Body of pancreas (tissue), 4 donors: ENCODE measurements around the gene OR52E4. TPM values are rescaled to one million over a fixed set of nuclear protein-coding genes. Genes with fewer than 3 reads are reported as not detected.

Source experiments
- ATAC-seq: fragments of 150-250 bp; one replicate; pipeline ENCODE4 v1.9.1; 2016
- DNase-seq, 4 donors: peaks; one replicate each; pipeline ENCODE4 v3.0.0-alpha.2; 2019
- H3K27ac ChIP-seq, 4 donors: fragments of 200-600 bp; sonication (generic); 1 replicate in 3 of 4; 2 replicates in 1 of 4; pipeline versions ENCODE4 v1.5.1 to v1.6.1; 2016 to 2019; ENCODE audit warnings: mild to moderate bottlenecking in 1 of 4, mixed read lengths in 1 of 4, moderate library complexity in 1 of 4
- H3K27me3 ChIP-seq, 2 donors: fragments of 200-600 bp; sonication (generic); one replicate each; pipeline ENCODE4 v1.6.0; 2016; ENCODE audit warnings: mild to moderate bottlenecking in 1 of 2
- H3K36me3 ChIP-seq, 2 donors: fragments of 200-600 bp; sonication (generic); replicated peaks in 1 of 2; 2 replicates each; pipeline ENCODE4 v1.5.1; 2016; ENCODE audit warnings: low read depth in 2 of 2; ENCODE audit not compliant: insufficient read depth in 1 of 2
- H3K4me1 ChIP-seq: fragments of 200-600 bp; sonication (generic); one replicate; pipeline ENCODE4 v1.6.0; 2016
- H3K4me3 ChIP-seq, 2 donors: fragments of 200-600 bp; sonication (generic); 1 replicate in 1 of 2; 2 replicates in 1 of 2; pipeline ENCODE4 v1.5.1; 2016 to 2019
- H3K9me3 ChIP-seq, 3 donors: fragments of 200-600 bp; sonication (generic); 1 replicate in 2 of 3; 2 replicates in 1 of 3; pipeline ENCODE4 v1.5.1; 2016
- POLR2A ChIP-seq, 3 donors: fragments of 450-650 bp; IDR thresholded peaks; one replicate each; pipeline ENCODE4 v1.6.1; 2016; ENCODE audit warnings: antibody characterized with exemption in 3 of 3, mild to moderate bottlenecking in 2 of 3
- WGBS, 2 donors: methylation state at CpG; one replicate each; pipeline ENCODE4 v1.1.5; 2017; 5-methylcytosine and 5-hydroxymethylcytosine counted together
- intact Hi-C: fragments of 100-400 bp; cut with DNase I; formaldehyde crosslinking; loops from one replicate; pipeline ENCODE4 v1.15.1; 2023
- total RNA-seq, 2 donors: library from RNA; depleted of rRNA; stranded (reverse); fragments of >200 nt; gene quantifications; one replicate each; pipeline ENCODE4 v1.1.0, GENCODE V29; 2016
- TF ChIP-seq, protein P1 (sequence below), 7 experiments: fragments of 450-650 bp in 4 of 7; fragments of 200-600 bp in 3 of 7; sonication (generic) in 3 of 7; IDR thresholded peaks; one replicate each; pipeline ENCODE4 v1.5.1; 2016 to 2019; ENCODE audit warnings: antibody characterized with exemption in 7 of 7

OR52E4 gene
- total RNA-seq, 2 donors from 2014 or later: not detected

DNA sequence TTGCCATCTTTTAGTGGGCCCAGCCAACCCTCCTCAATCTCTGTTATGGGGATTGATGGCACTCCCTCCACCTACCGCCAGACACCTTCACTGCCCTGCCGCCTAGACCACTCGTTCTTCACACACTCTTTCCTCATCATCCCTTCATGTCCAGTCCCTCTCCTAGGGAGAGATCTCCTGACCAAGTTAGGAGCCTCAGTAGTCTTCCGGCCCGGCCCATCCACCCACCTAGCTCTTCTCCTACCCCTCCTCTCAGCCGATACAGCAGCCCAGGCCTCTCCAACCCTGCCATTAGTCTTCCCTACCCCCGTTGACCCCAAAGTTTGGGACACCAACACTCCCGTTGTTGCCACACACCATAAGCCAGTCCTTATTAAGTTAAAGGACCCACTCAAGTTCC lies 50.6 kb downstream of the OR52E4 start:
- ATAC-seq (no peak), DNase-seq (no peak)
- Histone ChIP-seq H3K4me1 (no peaks in the 10 kb centered on the region), H3K27ac (no peak overlapping the region), H3K27me3 (no peaks in the 10 kb centered on the region), H3K36me3 (no peaks in the 10 kb centered on the region), H3K9me3 (no peaks in the 10 kb centered on the region), H3K4me3 (no peak overlapping the region)
- TF ChIP-seq, protein P1, sequence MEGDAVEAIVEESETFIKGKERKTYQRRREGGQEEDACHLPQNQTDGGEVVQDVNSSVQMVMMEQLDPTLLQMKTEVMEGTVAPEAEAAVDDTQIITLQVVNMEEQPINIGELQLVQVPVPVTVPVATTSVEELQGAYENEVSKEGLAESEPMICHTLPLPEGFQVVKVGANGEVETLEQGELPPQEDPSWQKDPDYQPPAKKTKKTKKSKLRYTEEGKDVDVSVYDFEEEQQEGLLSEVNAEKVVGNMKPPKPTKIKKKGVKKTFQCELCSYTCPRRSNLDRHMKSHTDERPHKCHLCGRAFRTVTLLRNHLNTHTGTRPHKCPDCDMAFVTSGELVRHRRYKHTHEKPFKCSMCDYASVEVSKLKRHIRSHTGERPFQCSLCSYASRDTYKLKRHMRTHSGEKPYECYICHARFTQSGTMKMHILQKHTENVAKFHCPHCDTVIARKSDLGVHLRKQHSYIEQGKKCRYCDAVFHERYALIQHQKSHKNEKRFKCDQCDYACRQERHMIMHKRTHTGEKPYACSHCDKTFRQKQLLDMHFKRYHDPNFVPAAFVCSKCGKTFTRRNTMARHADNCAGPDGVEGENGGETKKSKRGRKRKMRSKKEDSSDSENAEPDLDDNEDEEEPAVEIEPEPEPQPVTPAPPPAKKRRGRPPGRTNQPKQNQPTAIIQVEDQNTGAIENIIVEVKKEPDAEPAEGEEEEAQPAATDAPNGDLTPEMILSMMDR (IDR thresholded peaks at IDR 0.05): no peak
- TF ChIP-seq POLR2A (IDR thresholded peaks at IDR 0.05): no peak
- intact Hi-C loops: no loop called here
- 82 to 83% methylated on average over 8 of the region's 8 CpGs for WGBS, 2 donors

DNA sequence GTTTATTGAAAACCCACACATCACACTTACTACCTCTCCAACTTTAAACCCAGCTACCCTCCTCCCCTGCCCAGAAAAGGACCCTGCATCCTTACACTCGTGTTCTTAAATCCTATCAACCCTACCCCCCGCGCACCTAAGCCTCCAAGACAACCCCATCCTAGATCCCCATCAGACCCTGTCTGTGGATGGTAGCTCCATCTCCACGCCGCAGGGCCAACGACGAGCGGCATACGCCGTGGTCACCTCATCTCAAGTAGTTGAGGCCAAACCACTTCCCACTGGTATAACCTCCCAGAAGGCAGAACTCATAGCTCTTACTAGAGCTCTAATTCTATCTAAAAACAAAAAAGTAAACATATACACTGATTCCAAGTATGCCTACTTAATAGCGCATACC lies 52.2 kb downstream of the OR52E4 start:
- ATAC-seq (no peak), DNase-seq (no peak)
- WGBS, 2 donors: 86 to 91% methylated on average over 11 of the region's 11 CpGs
- no peaks in the 10 kb centered on the region for H3K27me3 ChIP-seq
- no peaks in the 10 kb centered on the region for H3K9me3 ChIP-seq
- H3K4me3 ChIP-seq: no peak overlapping the region
- no peaks in the 10 kb centered on the region for H3K36me3 ChIP-seq
- no peak overlapping the region for H3K27ac ChIP-seq
- intact Hi-C loops: no loop called here
- no peak for TF ChIP-seq POLR2A (IDR thresholded peaks at IDR 0.05)
- TF ChIP-seq, protein P1 (IDR thresholded peaks at IDR 0.05): no peak
- no peaks in the 10 kb centered on the region for H3K4me1 ChIP-seq

DNA sequence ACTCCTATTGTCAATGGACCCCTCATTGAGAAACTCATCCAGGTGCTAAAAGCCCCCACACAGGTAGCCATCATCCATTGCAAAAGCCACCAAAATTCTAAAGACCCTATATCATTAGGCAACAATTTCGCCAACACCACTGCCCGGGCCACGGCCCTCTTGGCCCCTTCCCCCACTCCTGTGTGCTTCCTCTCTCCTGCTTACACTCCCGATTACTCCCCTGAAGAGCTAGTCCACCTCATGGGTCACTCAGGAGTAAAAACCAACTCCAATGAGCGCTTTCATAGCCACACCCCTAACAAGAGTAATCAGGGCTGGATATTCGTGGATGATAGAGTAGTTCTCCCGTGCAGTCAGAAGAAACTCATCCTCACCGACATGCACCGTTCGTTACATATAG lies 52.7 kb downstream of the OR52E4 start:
- DNase-seq (no peak), ATAC-seq (no peak)
- Histone ChIP-seq H3K27ac (no peak overlapping the region), H3K4me1 (no peaks in the 10 kb centered on the region), H3K4me3 (no peak overlapping the region), H3K27me3 (no peaks in the 10 kb centered on the region), H3K9me3 (no peaks in the 10 kb centered on the region), H3K36me3 (no peaks in the 10 kb centered on the region)
- TF ChIP-seq POLR2A (IDR thresholded peaks at IDR 0.05): no peak
- TF ChIP-seq, protein P1 (IDR thresholded peaks at IDR 0.05): no peak
- intact Hi-C loops: no loop called here
- 85 to 87% methylated on average over 10 of the region's 10 CpGs for WGBS, 2 donors

Other genes with a start within 250 kb of the OR52E4 start
- gene TRIM5, start 195.6 kb upstream of the OR52E4 start, total RNA-seq: 10 to 100 TPM; 18.7 to 25.1 TPM
- 10 to 100 TPM; 18.9 to 20.4 TPM for gene TRIM22, start 190.8 kb upstream of the OR52E4 start, total RNA-seq
- gene OR56B1, start 144.2 kb upstream of the OR52E4 start, total RNA-seq: not detected
- not detected for gene OR52N4, start 126.4 kb upstream of the OR52E4 start, total RNA-seq
- not detected for gene OR52N5, start 97.3 kb upstream of the OR52E4 start, total RNA-seq
- gene OR52N1, start 89.4 kb upstream of the OR52E4 start, total RNA-seq: not detected
- gene OR52N2, start 71.7 kb upstream of the OR52E4 start, total RNA-seq: not detected
- gene OR52E6, start 38.7 kb upstream of the OR52E4 start, total RNA-seq: not detected
- gene OR52E8, start 22.9 kb upstream of the OR52E4 start, total RNA-seq: not detected
- not detected for gene OR52E5, start 12.6 kb downstream of the OR52E4 start, total RNA-seq
- not detected for gene OR56A3, start 61.6 kb downstream of the OR52E4 start, total RNA-seq
- gene OR56A5, start 87.9 kb downstream of the OR52E4 start, total RNA-seq: not detected
- gene OR52L1, start 106.4 kb downstream of the OR52E4 start, total RNA-seq: not detected
- gene OR56A4, start 126.3 kb downstream of the OR52E4 start, total RNA-seq: not detected
- not detected for gene OR56A1, start 150.1 kb downstream of the OR52E4 start, total RNA-seq
- not detected for gene OR56B4, start 227.1 kb downstream of the OR52E4 start, total RNA-seq